Measurements from ENCODE around the gene MICU1.

Gene MICU1

GRCh38 chr10:72323108-72323749 lies 302.6 kb downstream of the MICU1 start:
- DNase-seq: no peak

DNA sequence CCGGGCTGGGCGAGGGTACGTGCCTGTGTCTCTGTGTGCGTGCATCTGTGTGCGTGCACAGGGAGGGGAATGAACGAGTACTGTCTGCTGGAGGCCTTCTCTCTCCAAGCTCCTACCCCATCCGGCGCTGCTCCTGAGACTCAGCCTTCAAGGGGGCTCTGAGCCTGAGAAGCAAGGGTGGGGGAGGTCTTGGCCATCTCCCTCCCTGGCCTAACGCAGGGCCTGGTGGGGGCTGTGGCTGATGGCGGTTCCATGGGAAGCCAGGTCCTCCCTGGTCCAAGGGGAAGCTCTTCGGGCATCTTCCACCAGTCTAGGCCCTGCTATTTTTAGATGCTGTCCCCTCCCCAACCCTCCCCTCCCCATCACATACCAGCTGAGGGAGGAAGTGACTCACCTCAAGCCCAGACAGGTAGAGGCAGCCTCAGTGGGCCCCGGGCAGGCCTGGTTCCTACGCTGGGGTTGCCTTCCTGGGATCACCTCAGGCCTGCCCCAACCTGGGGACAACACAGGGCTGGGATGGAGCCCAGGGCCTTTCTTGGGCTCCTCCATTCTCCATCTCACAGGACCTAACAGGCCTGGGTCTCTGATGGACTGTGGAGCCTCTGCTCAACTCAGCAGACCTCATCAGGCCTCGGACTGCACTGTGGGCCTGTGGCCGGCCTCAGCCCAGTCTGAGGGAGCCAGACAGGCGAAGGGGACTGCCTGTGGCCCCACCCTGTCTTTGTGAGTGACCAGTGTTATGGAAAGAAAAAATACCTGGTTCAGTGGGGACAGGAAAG lies 303.4 kb downstream of the MICU1 start:
- no peak for DNase-seq

- DNase-seq: no peak
These were observed 303.9 kb downstream of the MICU1 start for GRCh38 chr10:72322030-72322279.

GRCh38 chr10:72321248-72322029 lies 304.4 kb downstream of the MICU1 start:
- DNase-seq: no peak

DNA sequence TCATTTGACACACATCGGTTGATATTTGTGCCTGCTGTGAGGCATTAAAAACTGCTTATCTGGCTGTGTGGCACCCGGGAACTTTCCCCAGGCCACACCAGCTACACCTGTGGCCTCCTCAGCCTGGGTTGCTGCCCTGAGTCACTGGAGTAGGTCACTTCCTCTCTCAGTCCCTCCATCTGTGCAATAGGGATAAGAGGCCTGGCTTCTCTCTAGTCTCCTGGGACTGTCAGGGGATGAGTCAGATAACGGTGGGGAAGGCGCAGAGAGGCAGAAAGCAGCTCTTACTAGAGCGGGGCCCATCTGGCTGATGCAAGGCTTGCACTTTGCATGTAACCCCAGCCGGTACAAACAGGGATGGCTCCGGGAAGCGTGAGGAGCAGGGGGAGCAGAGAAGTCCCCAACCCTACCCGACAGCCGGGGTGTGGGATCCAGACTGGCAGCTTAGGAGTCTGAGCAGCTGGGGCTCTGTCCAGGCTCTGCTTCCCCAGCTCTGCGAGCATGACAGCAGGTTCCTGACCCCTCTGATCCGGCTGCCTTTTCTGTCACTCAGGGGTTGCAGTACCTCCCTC lies 305.1 kb downstream of the MICU1 start:
- peak; percentile 84 for DNase-seq

- peak; percentile 86 for DNase-seq
These were observed 306.2 kb downstream of the MICU1 start for GRCh38 chr10:72319416-72320254.

GRCh38 chr10:72318418-72319262 lies 307.2 kb downstream of the MICU1 start:
- DNase-seq: no peak
